Measurements from ENCODE around the gene CFAP299. TPM values are rescaled to one million over a fixed set of nuclear protein-coding genes. Genes with fewer than 3 reads are reported as not detected.

CFAP299 gene
- total and polyA plus RNA-seq, 2 of the 8 experiments (the other 6 are each of a cell fraction or from before 2014, with no cell fraction given) = not detected

DNA sequence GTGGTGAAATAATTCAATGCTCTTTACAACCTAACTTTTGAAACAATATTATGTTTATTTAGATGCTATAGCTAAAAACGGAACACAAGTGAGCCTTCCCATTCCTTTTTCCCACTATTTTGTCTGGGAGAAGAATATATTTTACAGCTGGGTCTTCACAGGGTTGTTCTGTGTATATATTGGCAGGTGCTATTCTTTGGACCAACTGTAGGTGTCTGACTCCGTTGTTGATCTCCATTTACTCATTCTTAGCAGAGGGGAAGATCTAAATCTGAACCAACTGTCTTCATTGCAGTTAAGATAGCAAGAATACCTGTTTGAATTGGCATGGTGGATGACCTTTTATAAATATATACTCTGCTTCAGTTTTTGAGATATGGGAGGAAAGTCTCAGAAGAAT, 257.4 kb downstream of the CFAP299 start (continued):
- TF ChIP-seq EGR1 (IDR thresholded peaks at IDR 0.05; ENCODE audit: borderline replicate concordance, low read depth, low read length) (no peak), EZH2 (IDR thresholded peaks at IDR 0.05; ENCODE audit: low read depth, low read length, severe bottlenecking) (no peak), HDAC6 (IDR thresholded peaks at IDR 0.05; ENCODE audit: low read depth, low read length) (no peak), YY1 (IDR thresholded peaks at IDR 0.05; ENCODE audit: low read depth, low read length) (no peak)
